Measurements from ENCODE around the gene NDUFB2.

NDUFB2 gene

GRCh38 chr7:140746751-140747150 is 50.2 kb downstream of the NDUFB2 start:
- Histone ChIP-seq H3K4me1 (ENCODE audit: control extremely low read depth in 1 of 4, control insufficient read depth in 4 of 4, insufficient read depth in 4 of 4, low read length in 3 of 4) (peaks cover 0 to 8% (median 4%) of the 10 kb centered on the region in 4 experiments), H3K4me3 (ENCODE audit: control insufficient read depth in 1 of 7, extremely low read depth in 1 of 7, insufficient read depth in 4 of 7, low read depth in 2 of 7, low read length in 6 of 7) (no peak overlapping the region), H3K27ac (ENCODE audit: insufficient read depth in 1 of 2, low read depth in 1 of 2, low read length in 2 of 2, poor library complexity in 1 of 2, severe bottlenecking in 2 of 2) (no peak overlapping the region), H3K9me3 (ENCODE audit: control extremely low read depth in 1 of 5, control insufficient read depth in 4 of 5, insufficient read depth in 2 of 5, low read depth in 1 of 5, low read length in 4 of 5) (no peaks in the 10 kb centered on the region), H3K36me3 (ENCODE audit: control insufficient read depth in 4 of 4, insufficient read depth in 4 of 4, low read length in 3 of 4) (peaks cover 2 to 16% (median 13%) of the 10 kb centered on the region in 4 experiments), H3K27me3 (replicated peaks in 2 of 5; ENCODE audit: control insufficient read depth in 4 of 5, insufficient read depth in 5 of 5, low read length in 4 of 5) (no peaks in the 10 kb centered on the region)
- POLR2A ChIA-PET: no interaction called here
- DNase-seq: no peak
- 100% methylated on average over 1 of the region's 2 CpGs for WGBS (ENCODE audit: insufficient coverage)
- CTCF ChIA-PET: interaction anchor here (0.6 to 1.3 kb wide), 5 partner anchors 32 to 527 kb away, joined by 3 read pairs; no protein-coding TSS in a partner anchor

GRCh38 chr7:140752533-140752932 is 56.0 kb downstream of the NDUFB2 start:
- Histone ChIP-seq H3K27ac (ENCODE audit: insufficient read depth in 1 of 2, low read depth in 1 of 2, low read length in 2 of 2, poor library complexity in 1 of 2, severe bottlenecking in 2 of 2) (no peak overlapping the region), H3K27me3 (replicated peaks in 2 of 5; ENCODE audit: control insufficient read depth in 4 of 5, insufficient read depth in 5 of 5, low read length in 4 of 5) (no peaks in the 10 kb centered on the region), H3K36me3 (ENCODE audit: control insufficient read depth in 4 of 4, insufficient read depth in 4 of 4, low read length in 3 of 4) (peaks cover 8 to 29% (median 16%) of the 10 kb centered on the region in 4 experiments), H3K4me1 (ENCODE audit: control extremely low read depth in 1 of 4, control insufficient read depth in 4 of 4, insufficient read depth in 4 of 4, low read length in 3 of 4) (peaks cover 0 to 5% (median 0%) of the 10 kb centered on the region in 4 experiments), H3K9me3 (ENCODE audit: control extremely low read depth in 1 of 5, control insufficient read depth in 4 of 5, insufficient read depth in 2 of 5, low read depth in 1 of 5, low read length in 4 of 5) (peaks cover 0 to 1% (median 0%) of the 10 kb centered on the region in 5 experiments), H3K4me3 (ENCODE audit: control insufficient read depth in 1 of 7, extremely low read depth in 1 of 7, insufficient read depth in 4 of 7, low read depth in 2 of 7, low read length in 6 of 7) (no peak overlapping the region)
- DNase-seq: no peak
- CTCF ChIA-PET: interaction anchor here (0.8 to 1.1 kb wide), 2 partner anchors 13 to 14 kb away, joined by 3 read pairs; no protein-coding TSS in a partner anchor
- WGBS (ENCODE audit: insufficient coverage): no CpG with 5 or more reads among the region's 1 CpG
- POLR2A ChIA-PET: no interaction called here

GRCh38 chr7:140754506-140754905 is 58.0 kb downstream of the NDUFB2 start:
- peaks cover 13 to 36% (median 17%) of the 10 kb centered on the region in 4 experiments for H3K36me3 ChIP-seq (ENCODE audit: control insufficient read depth in 4 of 4, insufficient read depth in 4 of 4, low read length in 3 of 4)
- H3K4me1 ChIP-seq (ENCODE audit: control extremely low read depth in 1 of 4, control insufficient read depth in 4 of 4, insufficient read depth in 4 of 4, low read length in 3 of 4): peaks cover 0 to 5% (median 0%) of the 10 kb centered on the region in 4 experiments
- H3K9me3 ChIP-seq (ENCODE audit: control extremely low read depth in 1 of 5, control insufficient read depth in 4 of 5, insufficient read depth in 2 of 5, low read depth in 1 of 5, low read length in 4 of 5): peaks cover 0 to 3% (median 0%) of the 10 kb centered on the region in 5 experiments
- CTCF ChIA-PET: interaction anchor here (1.5 kb wide), 1 partner anchor 16 kb away, joined by 3 read pairs; no protein-coding TSS in a partner anchor
- H3K27ac ChIP-seq (ENCODE audit: insufficient read depth in 1 of 2, low read depth in 1 of 2, low read length in 2 of 2, poor library complexity in 1 of 2, severe bottlenecking in 2 of 2): no peak overlapping the region
- H3K4me3 ChIP-seq (ENCODE audit: control insufficient read depth in 1 of 7, extremely low read depth in 1 of 7, insufficient read depth in 4 of 7, low read depth in 2 of 7, low read length in 6 of 7): no peak overlapping the region
- WGBS (ENCODE audit: insufficient coverage): 100% methylated on average over 1 of the region's 3 CpGs
- no peak for DNase-seq
- POLR2A ChIA-PET: no interaction called here
- no peaks in the 10 kb centered on the region for H3K27me3 ChIP-seq (replicated peaks in 2 of 5; ENCODE audit: control insufficient read depth in 4 of 5, insufficient read depth in 5 of 5, low read length in 4 of 5)
